ENCODE measurements around the gene NHLH1. TPM values are rescaled to one million over a fixed set of nuclear protein-coding genes. Genes with fewer than 3 reads are reported as not detected.

NHLH1 gene
- total and polyA plus RNA-seq, 2 of the 13 experiments (the other 11 are each of a cell fraction or from before 2014, with no cell fraction given), result 0.11 to 0.57 TPM

GRCh38 chr1:160342953-160343869, 23.7 kb upstream of the NHLH1 start, which contains the start of the genes COPA and NCSTN (continued):
- peak; percentile 18; the same call in 1 of the 2 replicates for TF ChIP-seq FOXP4 (CRISPR knock-in tag; IDR thresholded peaks at IDR 0.05)
- 0 out of 2 replicates have a peak, but pooled peaks have one; percentile 69 for TF ChIP-seq ZNF30 (CRISPR knock-in tag; IDR thresholded peaks at IDR 0.05)
- TF ChIP-seq HNRNPK (IDR thresholded peaks at IDR 0.05; ENCODE audit: low read depth, low read length, poor library complexity, severe bottlenecking), result no peak
- TF ChIP-seq ETV5 (CRISPR knock-in tag; IDR thresholded peaks at IDR 0.05; ENCODE audit: borderline replicate concordance), result peak; percentile 90
- TF ChIP-seq ZNF33B (CRISPR knock-in tag; IDR thresholded peaks at IDR 0.05), result peak; percentile 79
- TF ChIP-seq PBX3 (CRISPR knock-in tag; IDR thresholded peaks at IDR 0.05; ENCODE audit: borderline replicate concordance), result no peak
- no peak for TF ChIP-seq RNF2 (conservative IDR thresholded peaks at IDR 0.05; ENCODE audit: low read depth)
- TF ChIP-seq ELF4 (CRISPR knock-in tag; IDR thresholded peaks at IDR 0.05; ENCODE audit: borderline replicate concordance), result peak; percentile 95
- peak; percentile 40 for TF ChIP-seq POGK (CRISPR knock-in tag; conservative IDR thresholded peaks at IDR 0.05)
- TF ChIP-seq PHF5A (CRISPR knock-in tag; IDR thresholded peaks at IDR 0.05; ENCODE audit: low read depth, unreplicated experiment), result peak; percentile 76
- TF ChIP-seq SIN3A (IDR thresholded peaks at IDR 0.05; ENCODE audit: borderline replicate concordance, low read depth, low read length), result peak; percentile 70
- peak; percentile 87 for TF ChIP-seq KAT7 (CRISPR knock-in tag; IDR thresholded peaks at IDR 0.05; ENCODE audit: borderline replicate concordance)
- TF ChIP-seq HIVEP1 (CRISPR knock-in tag; IDR thresholded peaks at IDR 0.05), result peak; percentile 41
- TF ChIP-seq ZNF280D (CRISPR knock-in tag; IDR thresholded peaks at IDR 0.05), result peak; percentile 12; the same call in 1 of the 2 replicates
- TF ChIP-seq, protein P1, sequence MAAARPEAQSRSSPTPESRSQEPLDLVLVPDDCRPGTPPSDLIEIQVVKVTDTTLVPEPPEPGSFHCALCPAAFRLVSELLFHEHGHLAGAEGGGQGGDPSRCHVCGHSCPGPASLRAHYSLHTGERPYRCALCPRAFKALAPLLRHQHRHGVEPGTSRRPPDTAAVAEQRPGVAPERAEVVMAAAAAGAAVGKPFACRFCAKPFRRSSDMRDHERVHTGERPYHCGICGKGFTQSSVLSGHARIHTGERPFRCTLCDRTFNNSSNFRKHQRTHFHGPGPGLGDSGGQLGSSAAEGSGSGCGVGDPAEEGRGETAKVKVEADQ (CRISPR knock-in tag; IDR thresholded peaks at IDR 0.05; ENCODE audit: borderline replicate concordance), result peak; percentile 56; the same call in 1 of the 2 replicates
- TF ChIP-seq SOX13 (IDR thresholded peaks at IDR 0.05), result peak; percentile 40; the same call in 1 of the 2 replicates
- TF ChIP-seq SOX13 (CRISPR knock-in tag; conservative IDR thresholded peaks at IDR 0.05 in 1 of 2, IDR thresholded peaks at IDR 0.05 in 1 of 2), result peak in 1 of 2 experiments; percentile 40; a peak in 1 of 4 replicates
- TF ChIP-seq NR2F6 (IDR thresholded peaks at IDR 0.05), result 0 out of 2 replicates have a peak, but pooled peaks have one; percentile 8
- TF ChIP-seq NR2F6 (CRISPR knock-in tag; IDR thresholded peaks at IDR 0.05), result no peak
